GM19240 (cell line): ENCODE measurements around the gene TANC2.

Experiments used
- DNase-seq: peaks from one replicate; pipeline ENCODE4 v3.0.0; 2011; ENCODE audit warnings: low spot score; ENCODE audit not compliant: insufficient read length

The TANC2 gene

GRCh38 chr17:63001689-63002394 is 35.8 kb downstream of the TANC2 start:
- no peak for DNase-seq

- no peak for DNase-seq
Measured at GRCh38 chr17:63002625-63003024, 36.6 kb downstream of the TANC2 start.

DNA sequence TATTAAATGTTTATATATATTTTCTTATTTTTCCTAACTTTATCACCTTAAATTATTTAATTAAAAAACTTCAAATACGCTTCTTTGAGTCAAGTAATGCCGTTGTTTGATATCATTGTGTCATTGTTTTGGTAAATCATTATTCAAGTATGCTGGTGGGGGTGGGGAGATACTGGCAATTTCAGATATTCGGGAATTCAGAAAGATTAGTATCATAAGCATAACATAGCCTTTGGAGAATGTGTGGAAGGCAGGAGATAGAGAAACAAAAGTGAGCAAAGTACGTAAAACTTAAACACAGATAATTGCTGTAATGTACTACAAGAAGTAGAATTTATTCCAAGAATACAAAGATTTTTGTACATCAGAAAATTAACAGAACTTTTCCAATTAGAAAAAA is 49.8 kb downstream of the TANC2 start:
- no peak for DNase-seq
